ENCODE measurements around the gene SARDH.

- TF ChIP-seq, protein P1, sequence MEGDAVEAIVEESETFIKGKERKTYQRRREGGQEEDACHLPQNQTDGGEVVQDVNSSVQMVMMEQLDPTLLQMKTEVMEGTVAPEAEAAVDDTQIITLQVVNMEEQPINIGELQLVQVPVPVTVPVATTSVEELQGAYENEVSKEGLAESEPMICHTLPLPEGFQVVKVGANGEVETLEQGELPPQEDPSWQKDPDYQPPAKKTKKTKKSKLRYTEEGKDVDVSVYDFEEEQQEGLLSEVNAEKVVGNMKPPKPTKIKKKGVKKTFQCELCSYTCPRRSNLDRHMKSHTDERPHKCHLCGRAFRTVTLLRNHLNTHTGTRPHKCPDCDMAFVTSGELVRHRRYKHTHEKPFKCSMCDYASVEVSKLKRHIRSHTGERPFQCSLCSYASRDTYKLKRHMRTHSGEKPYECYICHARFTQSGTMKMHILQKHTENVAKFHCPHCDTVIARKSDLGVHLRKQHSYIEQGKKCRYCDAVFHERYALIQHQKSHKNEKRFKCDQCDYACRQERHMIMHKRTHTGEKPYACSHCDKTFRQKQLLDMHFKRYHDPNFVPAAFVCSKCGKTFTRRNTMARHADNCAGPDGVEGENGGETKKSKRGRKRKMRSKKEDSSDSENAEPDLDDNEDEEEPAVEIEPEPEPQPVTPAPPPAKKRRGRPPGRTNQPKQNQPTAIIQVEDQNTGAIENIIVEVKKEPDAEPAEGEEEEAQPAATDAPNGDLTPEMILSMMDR (IDR thresholded peaks at IDR 0.05; ENCODE audit: low read depth, low read length, poor library complexity, severe bottlenecking) = no peak
- TF ChIP-seq EZH2phosphoT487 (IDR thresholded peaks at IDR 0.05; ENCODE audit: borderline replicate concordance, low read length) = no peak
Measured at GRCh38 chr9:133730994-133731715, 7.0 kb downstream of the SARDH start.
